ENCODE data around the gene PTPN6.

GRCh38 chr12:6941782-6942181 is 9.4 kb upstream of the PTPN6 start:
- TF ChIP-seq CTCF (IDR thresholded peaks at IDR 0.05) (no peak), POLR2AphosphoS5 (IDR thresholded peaks at IDR 0.05) (no peak), POLR2A (IDR thresholded peaks at IDR 0.05) (no peak)
